Lower leg skin (tissue), 3 donors: ENCODE data around the gene MBD3L5.

Source experiments
- POLR2A ChIP-seq, 2 donors: fragments of 450-650 bp; IDR thresholded peaks; one replicate each; pipeline ENCODE4 v1.6.1; 2016 to 2017; ENCODE audit warnings: antibody characterized with exemption in 2 of 2, mild to moderate bottlenecking in 1 of 2, moderate library complexity in 1 of 2
- TF ChIP-seq, protein P1 (sequence below), 3 donors: fragments of 450-650 bp; IDR thresholded peaks; one replicate each; pipeline ENCODE4 v1.5.1; 2016; ENCODE audit warnings: antibody characterized with exemption in 3 of 3, mild to moderate bottlenecking in 3 of 3, moderate library complexity in 2 of 3

DNA sequence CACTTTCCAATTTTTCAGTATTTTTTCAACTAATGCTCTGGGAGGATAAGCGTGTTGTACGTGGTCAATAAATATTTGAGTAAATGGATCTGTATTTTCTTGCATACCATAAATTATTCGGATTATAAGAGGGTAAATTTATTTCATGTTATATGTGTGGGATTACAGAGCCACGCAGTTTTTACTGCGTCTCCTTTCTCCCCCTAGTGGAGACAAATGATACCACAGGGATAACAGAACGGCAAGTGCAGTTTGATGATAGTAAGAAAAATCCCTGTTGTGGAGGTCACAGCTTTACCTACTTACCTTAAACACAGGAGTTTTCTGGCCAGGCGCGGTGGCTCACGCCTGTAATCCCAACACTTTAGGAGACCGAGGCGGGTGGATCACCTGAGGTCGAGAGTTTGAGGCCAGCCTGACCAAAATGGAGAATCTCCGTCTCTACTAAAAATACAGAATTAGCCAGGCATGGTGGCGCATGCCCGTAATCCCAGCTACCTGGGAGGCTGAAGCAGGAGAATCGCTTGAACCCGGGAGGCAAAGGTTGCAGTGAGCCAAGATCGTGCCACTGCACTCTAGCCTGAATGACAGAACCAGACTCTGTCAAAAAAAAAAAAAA, 26.0 kb upstream of the MBD3L5 start:
- TF ChIP-seq, protein P1, sequence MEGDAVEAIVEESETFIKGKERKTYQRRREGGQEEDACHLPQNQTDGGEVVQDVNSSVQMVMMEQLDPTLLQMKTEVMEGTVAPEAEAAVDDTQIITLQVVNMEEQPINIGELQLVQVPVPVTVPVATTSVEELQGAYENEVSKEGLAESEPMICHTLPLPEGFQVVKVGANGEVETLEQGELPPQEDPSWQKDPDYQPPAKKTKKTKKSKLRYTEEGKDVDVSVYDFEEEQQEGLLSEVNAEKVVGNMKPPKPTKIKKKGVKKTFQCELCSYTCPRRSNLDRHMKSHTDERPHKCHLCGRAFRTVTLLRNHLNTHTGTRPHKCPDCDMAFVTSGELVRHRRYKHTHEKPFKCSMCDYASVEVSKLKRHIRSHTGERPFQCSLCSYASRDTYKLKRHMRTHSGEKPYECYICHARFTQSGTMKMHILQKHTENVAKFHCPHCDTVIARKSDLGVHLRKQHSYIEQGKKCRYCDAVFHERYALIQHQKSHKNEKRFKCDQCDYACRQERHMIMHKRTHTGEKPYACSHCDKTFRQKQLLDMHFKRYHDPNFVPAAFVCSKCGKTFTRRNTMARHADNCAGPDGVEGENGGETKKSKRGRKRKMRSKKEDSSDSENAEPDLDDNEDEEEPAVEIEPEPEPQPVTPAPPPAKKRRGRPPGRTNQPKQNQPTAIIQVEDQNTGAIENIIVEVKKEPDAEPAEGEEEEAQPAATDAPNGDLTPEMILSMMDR (IDR thresholded peaks at IDR 0.05) = no peak
- TF ChIP-seq POLR2A (IDR thresholded peaks at IDR 0.05) = no peak
